ENCODE results near the gene ALG9.

ALG9 gene

GRCh38 chr11:111834432-111835163, 36.8 kb downstream of the ALG9 start:
- TF ChIP-seq, protein P1, sequence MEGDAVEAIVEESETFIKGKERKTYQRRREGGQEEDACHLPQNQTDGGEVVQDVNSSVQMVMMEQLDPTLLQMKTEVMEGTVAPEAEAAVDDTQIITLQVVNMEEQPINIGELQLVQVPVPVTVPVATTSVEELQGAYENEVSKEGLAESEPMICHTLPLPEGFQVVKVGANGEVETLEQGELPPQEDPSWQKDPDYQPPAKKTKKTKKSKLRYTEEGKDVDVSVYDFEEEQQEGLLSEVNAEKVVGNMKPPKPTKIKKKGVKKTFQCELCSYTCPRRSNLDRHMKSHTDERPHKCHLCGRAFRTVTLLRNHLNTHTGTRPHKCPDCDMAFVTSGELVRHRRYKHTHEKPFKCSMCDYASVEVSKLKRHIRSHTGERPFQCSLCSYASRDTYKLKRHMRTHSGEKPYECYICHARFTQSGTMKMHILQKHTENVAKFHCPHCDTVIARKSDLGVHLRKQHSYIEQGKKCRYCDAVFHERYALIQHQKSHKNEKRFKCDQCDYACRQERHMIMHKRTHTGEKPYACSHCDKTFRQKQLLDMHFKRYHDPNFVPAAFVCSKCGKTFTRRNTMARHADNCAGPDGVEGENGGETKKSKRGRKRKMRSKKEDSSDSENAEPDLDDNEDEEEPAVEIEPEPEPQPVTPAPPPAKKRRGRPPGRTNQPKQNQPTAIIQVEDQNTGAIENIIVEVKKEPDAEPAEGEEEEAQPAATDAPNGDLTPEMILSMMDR (conservative IDR thresholded peaks at IDR 0.05; ENCODE audit: control insufficient read depth, insufficient read depth, low read depth, low read length) = no peak
- no peak overlapping the region for H3K4me3 ChIP-seq (ENCODE audit: control insufficient read depth, low read depth, low read length)
- DNase-seq (ENCODE audit: low read depth) = no peak

GRCh38 chr11:111833524-111833923, 37.9 kb downstream of the ALG9 start:
- no peak overlapping the region for H3K4me3 ChIP-seq (ENCODE audit: control insufficient read depth, low read depth, low read length)
- TF ChIP-seq, protein P1 (conservative IDR thresholded peaks at IDR 0.05; ENCODE audit: control insufficient read depth, insufficient read depth, low read depth, low read length) = peak; percentile 9
- DNase-seq (ENCODE audit: low read depth) = peak; percentile 39

DNA sequence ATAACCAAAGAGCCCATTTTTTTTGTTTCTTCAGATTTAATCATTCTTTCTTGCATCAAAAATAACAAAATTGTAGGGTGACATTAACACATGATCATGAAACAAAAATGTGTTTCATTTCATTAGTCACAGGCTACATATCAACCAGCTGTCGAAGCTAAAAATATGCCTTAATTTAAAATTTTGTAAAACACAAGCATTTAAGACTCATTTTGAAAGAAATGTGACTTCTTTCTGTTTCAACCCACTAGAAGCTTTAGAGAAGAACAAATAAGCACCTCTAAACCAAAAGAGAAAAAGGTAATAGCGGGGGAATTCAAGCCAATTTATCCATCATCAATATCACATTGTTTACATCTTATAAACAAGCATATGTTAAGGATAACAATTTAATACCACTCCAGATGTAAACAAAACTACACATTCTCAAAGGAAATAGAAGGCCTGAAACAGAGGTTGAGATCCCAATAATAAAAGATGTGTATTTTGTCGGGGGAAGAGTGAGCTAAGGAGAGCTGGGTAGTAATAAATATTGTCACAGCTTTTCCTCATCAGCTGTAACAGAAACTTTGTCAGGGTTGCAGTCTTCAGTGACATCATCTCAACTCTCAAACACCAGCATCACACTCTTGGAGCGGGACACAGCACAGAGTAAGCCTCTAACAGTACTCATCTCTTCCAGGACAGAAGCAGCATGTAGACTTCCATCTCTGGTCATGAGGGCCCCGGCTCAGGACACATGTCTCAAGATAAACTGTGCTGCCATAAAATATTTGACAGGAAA, 42.0 kb downstream of the ALG9 start:
- H3K4me3 ChIP-seq (ENCODE audit: control insufficient read depth, low read depth, low read length) = no peak overlapping the region
- DNase-seq (ENCODE audit: low read depth) = no peak
- TF ChIP-seq, protein P1 (conservative IDR thresholded peaks at IDR 0.05; ENCODE audit: control insufficient read depth, insufficient read depth, low read depth, low read length) = no peak

DNA sequence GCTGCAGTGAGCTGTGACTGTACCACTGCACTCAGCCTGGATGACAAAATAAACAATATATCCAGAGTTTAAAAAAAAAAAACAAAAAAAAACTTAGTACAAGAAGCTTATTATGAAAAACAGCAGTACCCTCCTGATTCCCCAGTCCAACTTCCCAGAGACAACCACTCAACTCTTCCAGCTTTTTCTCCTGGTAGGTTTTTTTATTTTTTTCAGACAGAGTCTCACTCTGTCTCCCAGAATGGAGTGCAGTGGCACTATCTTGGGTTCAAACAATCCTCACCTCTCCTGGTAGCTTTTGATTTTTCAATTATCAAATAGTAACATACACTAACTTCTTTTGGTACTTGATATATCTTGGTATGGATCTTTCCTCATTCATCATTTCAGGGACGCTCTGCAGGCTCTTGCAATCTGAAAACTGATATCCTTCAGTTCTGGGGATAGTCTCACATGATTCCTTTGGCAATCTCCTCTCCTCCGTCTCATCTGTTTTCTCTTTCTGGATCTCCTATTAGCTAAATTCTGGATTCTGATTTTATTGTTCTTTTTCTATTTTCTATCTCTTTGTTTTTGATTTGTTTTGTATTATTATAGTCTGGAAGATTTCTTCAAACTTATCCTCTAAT, 44.9 kb downstream of the ALG9 start:
- no peak for DNase-seq (ENCODE audit: low read depth)
- H3K4me3 ChIP-seq (ENCODE audit: control insufficient read depth, low read depth, low read length) = no peak overlapping the region
- TF ChIP-seq, protein P1 (conservative IDR thresholded peaks at IDR 0.05; ENCODE audit: control insufficient read depth, insufficient read depth, low read depth, low read length) = no peak

DNA sequence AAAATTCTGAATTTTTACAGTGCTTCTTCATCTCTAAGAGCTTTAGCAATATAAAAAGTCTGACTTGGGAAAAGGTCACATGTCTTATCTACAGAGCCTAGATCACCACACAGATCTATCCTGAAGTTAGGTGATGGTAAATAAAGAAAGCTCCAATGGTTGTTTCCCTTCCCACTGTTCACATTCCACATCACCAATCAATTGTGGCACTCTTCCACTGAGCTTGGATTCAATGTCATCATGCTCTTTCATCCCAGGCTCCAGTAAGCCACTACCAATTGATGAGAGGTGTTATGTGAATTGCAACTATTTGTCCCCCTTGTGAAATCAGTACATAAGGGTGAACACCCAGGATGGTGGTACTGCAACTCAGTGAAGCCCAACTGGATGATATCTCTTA, 47.8 kb downstream of the ALG9 start:
- H3K4me3 ChIP-seq (ENCODE audit: control insufficient read depth, low read depth, low read length) = no peak overlapping the region
- TF ChIP-seq, protein P1 (conservative IDR thresholded peaks at IDR 0.05; ENCODE audit: control insufficient read depth, insufficient read depth, low read depth, low read length) = no peak
- no peak for DNase-seq (ENCODE audit: low read depth)

DNA sequence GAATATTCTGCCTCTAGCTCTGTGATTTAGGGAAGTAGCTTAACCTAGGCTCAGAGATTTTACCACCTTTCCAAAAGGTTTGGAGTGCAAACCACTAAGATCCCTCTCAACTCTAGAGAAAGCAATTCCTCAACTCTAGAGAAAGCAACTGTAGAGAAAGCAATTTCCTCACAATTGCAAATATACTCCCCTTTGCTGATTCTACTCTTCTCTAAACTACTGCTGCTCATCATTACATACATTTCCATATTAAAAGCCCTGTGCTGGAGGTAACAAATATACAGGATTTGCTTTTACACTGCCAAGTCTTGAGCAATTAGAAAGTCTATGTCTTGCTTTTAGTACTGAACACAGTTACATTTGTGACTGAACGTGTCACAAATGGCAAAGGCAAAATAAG, 48.2 kb downstream of the ALG9 start:
- TF ChIP-seq, protein P1 (conservative IDR thresholded peaks at IDR 0.05; ENCODE audit: control insufficient read depth, insufficient read depth, low read depth, low read length) = no peak
- H3K4me3 ChIP-seq (ENCODE audit: control insufficient read depth, low read depth, low read length) = no peak overlapping the region
- DNase-seq (ENCODE audit: low read depth) = no peak

Measured in fibroblast of mammary gland (primary cell).